ENCODE data around the gene CDYL2.

DNA sequence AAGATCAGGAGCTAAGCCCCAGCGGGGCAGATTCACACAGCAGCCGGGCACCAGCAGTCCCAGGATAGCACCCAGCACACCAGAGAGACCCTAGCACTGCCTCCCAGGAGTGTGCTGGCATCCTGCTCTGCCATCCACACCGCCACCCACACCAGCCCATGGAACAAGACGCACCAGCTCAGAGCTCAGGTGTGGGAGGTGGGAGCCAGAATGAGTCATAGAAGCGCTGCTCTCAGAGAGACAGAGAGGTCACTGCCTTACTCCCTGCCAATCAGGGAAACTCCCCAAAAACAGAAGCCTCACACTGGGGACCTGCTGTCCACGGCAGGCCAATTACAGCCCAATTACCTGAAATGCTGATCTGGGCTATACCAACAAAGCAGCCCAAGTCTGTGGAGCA lies 64.9 kb downstream of the CDYL2 start:
- TF ChIP-seq POLR2A (IDR thresholded peaks at IDR 0.05): no peak
- TF ChIP-seq, protein P1, sequence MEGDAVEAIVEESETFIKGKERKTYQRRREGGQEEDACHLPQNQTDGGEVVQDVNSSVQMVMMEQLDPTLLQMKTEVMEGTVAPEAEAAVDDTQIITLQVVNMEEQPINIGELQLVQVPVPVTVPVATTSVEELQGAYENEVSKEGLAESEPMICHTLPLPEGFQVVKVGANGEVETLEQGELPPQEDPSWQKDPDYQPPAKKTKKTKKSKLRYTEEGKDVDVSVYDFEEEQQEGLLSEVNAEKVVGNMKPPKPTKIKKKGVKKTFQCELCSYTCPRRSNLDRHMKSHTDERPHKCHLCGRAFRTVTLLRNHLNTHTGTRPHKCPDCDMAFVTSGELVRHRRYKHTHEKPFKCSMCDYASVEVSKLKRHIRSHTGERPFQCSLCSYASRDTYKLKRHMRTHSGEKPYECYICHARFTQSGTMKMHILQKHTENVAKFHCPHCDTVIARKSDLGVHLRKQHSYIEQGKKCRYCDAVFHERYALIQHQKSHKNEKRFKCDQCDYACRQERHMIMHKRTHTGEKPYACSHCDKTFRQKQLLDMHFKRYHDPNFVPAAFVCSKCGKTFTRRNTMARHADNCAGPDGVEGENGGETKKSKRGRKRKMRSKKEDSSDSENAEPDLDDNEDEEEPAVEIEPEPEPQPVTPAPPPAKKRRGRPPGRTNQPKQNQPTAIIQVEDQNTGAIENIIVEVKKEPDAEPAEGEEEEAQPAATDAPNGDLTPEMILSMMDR (IDR thresholded peaks at IDR 0.05): no peak
